HG03378 (cell line): ENCODE measurements around the gene NCEH1.
"Not testable (repeated sequence)": the region's sequence is repeated elsewhere in the genome, so short reads cannot be mapped to it uniquely, and the experiment has no call there.

Experiments used
- ATAC-seq: cut with Tn5 transposase; IDR thresholded peaks from one replicate; pipeline ENCODE4 v1.9.1; 2021; ENCODE audit warnings: mild to moderate bottlenecking, moderate library complexity; ENCODE audit not compliant: unreplicated experiment

The NCEH1 gene

GRCh38 chr3:172676196-172676922, 34.5 kb downstream of the NCEH1 start:
- no peak for ATAC-seq

GRCh38 chr3:172675441-172676193, 35.2 kb downstream of the NCEH1 start:
- ATAC-seq = peak; percentile 40

GRCh38 chr3:172673210-172673679, 37.6 kb downstream of the NCEH1 start:
- peak; percentile 88 for ATAC-seq

- ATAC-seq = no peak
Measured at GRCh38 chr3:172669021-172669420, 41.8 kb downstream of the NCEH1 start.

- ATAC-seq = peak; percentile 99
Measured at GRCh38 chr3:172666873-172667694, 43.8 kb downstream of the NCEH1 start.

- no peak for ATAC-seq
Measured at GRCh38 chr3:172666181-172666872, 44.5 kb downstream of the NCEH1 start.

- ATAC-seq = not testable (repeated sequence)
Measured at GRCh38 chr3:172665510-172665909, 45.4 kb downstream of the NCEH1 start.

GRCh38 chr3:172660421-172660820, 50.4 kb downstream of the NCEH1 start:
- ATAC-seq = not testable (repeated sequence)

GRCh38 chr3:172659246-172660002, 51.4 kb downstream of the NCEH1 start:
- no peak for ATAC-seq

GRCh38 chr3:172658344-172659245, 52.3 kb downstream of the NCEH1 start:
- ATAC-seq = no peak

- ATAC-seq = no peak
Measured at GRCh38 chr3:172656602-172657001, 54.3 kb downstream of the NCEH1 start.

GRCh38 chr3:172655388-172655787, 55.5 kb downstream of the NCEH1 start:
- ATAC-seq = no peak

- ATAC-seq = no peak
Measured at GRCh38 chr3:172654470-172654869, 56.4 kb downstream of the NCEH1 start.

- no peak for ATAC-seq
Measured at GRCh38 chr3:172653004-172653572, 57.8 kb downstream of the NCEH1 start.

GRCh38 chr3:172651936-172652625, 58.8 kb downstream of the NCEH1 start:
- ATAC-seq = no peak

GRCh38 chr3:172649987-172650386, 60.9 kb downstream of the NCEH1 start:
- no peak for ATAC-seq

- ATAC-seq = no peak
Measured at GRCh38 chr3:172648747-172649146, 62.1 kb downstream of the NCEH1 start.

GRCh38 chr3:172647823-172648222, 63.0 kb downstream of the NCEH1 start:
- ATAC-seq = no peak
